GM12801 (cell line): ENCODE measurements around the gene PRKCB.

Experiments used
- CTCF ChIP-seq: IDR thresholded peaks from one replicate; pipeline ENCODE4 v1.5.1; 2011; ENCODE audit warnings: control low read depth; ENCODE audit not compliant: insufficient read length; ENCODE audit errors: extremely low read depth

The PRKCB gene

GRCh38 chr16:24217461-24217860, 381.7 kb downstream of the PRKCB start:
- TF ChIP-seq CTCF = no peak

DNA sequence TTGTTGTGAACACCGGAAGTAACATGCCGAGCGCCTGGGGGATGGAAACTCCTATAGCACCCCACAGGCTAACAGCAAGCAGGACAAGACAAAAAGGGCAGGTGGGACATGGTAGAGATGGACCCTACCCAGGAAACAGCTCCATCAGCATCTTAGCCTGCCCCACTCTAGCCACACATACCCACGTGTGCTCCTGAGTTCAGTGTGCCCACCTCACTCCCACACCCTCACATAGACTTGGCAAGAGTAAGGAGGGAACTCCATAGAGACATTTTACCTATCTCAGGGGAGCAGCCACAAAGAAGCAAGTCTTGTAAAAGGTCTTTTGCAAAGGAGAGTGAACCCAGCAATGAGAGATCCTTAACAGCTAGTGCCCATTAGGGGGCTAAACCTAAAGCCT, 382.5 kb downstream of the PRKCB start:
- no peak for TF ChIP-seq CTCF

DNA sequence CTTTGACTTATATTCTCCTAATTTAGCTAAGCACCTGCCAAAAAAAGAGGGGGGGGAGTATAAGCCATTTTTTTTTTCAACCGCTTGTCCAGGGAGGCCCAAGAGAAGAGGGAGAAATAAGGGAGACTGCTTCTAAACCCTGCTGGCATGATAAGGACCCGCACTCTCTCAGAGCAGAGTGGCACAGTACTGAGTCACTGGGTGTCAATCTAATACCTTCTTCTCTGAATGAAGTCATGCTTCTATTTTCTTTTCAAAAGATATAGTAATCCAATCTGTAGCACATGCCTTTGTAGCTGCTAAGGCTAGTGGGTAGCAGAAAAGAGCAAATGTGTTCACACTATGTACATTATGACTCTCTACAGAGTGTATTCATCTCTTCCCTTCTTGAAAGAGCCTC, 385.4 kb downstream of the PRKCB start:
- TF ChIP-seq CTCF = no peak

GRCh38 chr16:24228514-24228913, 392.7 kb downstream of the PRKCB start:
- no peak for TF ChIP-seq CTCF

DNA sequence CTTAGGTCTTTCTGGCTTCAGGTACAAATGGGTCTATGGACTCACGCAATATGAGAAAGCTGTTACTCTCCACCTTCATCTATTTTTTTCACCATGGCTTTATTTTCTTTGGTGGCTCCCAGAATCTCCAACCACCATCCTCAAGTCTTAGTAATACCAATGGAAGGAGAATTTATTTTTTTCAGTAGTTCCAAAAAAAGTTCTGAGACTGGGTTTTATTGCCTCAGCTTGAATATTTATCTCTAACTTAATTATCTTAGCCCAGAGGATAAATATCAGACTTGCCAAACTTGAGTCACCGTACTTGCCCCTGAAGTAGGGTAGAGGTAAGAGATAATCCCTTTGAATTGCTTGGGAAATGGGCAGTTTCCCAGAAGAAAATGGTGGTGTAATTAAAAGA, 397.2 kb downstream of the PRKCB start:
- no peak for TF ChIP-seq CTCF

- no peak for TF ChIP-seq CTCF
Measured at GRCh38 chr16:24234737-24235136, 399.0 kb downstream of the PRKCB start.

- no peak for TF ChIP-seq CTCF
Measured at GRCh38 chr16:24235806-24236205, 400.0 kb downstream of the PRKCB start.
